HG03439 (cell line): Measurements from ENCODE around the gene LRP4.
"Not testable (repeated sequence)": the region's sequence is repeated elsewhere in the genome, so short reads cannot be mapped to it uniquely, and the experiment has no call there.

Experiments
- ATAC-seq: cut with Tn5 transposase; IDR thresholded peaks from one replicate; pipeline ENCODE4 v1.9.1; 2021; ENCODE audit warnings: mild to moderate bottlenecking, moderate library complexity; ENCODE audit not compliant: unreplicated experiment

LRP4 gene

DNA sequence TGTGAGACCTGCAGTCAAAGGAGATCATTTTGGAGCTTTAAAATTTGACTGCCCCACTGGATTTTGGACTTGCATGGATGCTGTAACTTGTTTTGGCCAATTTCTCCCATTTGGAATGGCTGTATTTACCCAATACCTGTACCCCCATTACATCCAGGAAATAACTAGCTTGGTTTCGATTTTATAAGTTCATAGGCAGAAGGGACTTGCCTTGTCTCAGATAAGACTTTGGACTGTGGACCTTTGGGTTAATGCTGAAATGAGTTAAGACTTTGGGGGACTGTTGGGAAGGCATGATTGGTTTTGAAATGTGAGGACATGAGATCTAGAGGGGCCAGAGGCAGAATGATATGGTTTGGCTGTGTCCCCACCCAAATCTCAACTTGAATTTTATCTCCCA lies 10.4 kb upstream of the LRP4 start:
- not testable (repeated sequence) for ATAC-seq

DNA sequence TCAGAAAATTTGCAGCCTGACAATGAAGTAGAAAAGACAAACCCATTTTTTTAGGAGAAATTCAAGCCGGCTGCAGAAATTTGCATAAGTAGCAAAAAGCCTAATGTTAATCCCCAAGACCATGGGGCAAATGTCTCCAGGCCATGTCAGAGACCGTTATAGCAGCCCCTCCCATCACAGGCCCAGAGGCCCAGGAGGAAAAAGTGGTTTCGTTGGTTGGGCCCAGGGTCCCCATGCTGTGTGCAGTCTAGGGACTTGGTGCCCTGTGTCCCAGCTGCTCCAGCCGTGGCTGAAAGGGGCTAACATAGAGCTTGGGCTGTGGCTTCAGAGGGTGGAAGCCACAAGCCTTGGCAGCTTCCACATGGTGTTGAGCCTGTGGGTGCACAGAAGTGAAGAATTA lies 9.6 kb upstream of the LRP4 start:
- not testable (repeated sequence) for ATAC-seq

DNA sequence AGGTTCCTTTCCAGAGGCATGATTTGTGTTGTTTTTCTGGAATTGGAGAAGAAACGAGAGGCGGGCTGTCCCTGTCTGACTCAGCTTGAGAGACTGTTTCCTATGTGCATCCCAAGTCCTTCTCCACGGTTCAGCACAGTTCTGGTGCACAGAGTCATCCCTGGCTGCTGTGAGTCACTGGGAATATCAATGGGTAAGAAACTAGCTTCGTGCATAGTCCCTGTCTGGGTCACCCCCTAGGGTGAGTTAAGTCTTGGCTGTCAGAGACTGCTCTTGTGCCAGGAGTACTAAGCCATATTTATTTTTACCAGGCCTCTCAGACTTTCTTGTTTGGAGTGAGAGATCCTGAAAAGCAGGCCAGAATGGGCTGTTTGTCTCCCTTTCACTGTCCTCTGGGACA lies 2.4 kb upstream of the LRP4 start:
- no peak for ATAC-seq

DNA sequence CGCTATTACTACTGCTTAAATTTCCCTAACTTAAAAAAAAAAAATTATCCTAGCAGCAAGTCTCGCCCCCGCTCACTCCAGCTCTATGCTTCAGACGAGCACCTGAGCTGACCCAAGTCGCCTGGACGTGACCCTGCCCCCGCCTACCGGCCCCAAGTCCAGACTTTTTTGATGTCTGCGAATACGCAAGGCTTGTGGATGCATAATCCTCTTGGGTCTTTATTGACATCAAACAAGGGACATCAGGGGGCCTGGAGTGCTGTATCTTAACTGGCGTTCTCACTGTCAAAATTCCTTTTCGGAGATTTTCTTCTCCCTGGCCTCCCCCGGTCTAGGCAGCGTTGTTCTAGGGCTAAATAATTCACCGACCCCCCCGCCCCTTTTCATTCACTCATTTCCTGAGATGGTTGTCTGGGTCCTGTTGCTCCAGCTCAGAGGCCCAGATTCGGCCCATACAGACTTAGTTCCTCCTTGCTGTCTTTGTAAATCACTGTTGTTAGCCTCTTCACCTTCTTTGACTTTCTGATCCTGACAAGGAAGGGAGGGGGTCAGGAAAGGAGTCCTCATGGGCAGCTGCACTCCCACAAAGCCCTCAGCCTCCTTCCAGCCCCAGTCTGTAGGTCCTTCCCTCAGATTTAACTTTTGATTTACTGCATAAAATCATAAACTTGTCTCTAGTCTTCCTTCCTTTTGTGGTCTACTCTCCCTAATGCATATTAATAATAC lies 601 bp upstream of the LRP4 start:
- ATAC-seq, result no peak

DNA sequence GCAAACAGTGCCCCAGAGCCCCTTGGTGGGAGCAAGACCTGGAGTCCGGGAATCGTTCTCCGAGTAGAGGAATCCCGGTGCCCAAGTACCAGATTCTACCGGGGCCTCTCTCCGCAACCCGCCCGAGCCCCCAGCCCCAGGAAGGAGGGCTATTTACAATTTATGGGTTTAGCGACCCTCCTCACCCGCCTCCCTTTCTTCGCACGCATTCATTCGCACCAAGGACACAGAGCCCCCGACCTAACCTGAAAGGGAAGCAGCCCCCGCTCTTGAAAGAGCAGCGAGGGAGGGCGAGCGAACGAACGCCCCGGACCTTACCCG lies 628 bp downstream of the LRP4 start:
- no peak for ATAC-seq

DNA sequence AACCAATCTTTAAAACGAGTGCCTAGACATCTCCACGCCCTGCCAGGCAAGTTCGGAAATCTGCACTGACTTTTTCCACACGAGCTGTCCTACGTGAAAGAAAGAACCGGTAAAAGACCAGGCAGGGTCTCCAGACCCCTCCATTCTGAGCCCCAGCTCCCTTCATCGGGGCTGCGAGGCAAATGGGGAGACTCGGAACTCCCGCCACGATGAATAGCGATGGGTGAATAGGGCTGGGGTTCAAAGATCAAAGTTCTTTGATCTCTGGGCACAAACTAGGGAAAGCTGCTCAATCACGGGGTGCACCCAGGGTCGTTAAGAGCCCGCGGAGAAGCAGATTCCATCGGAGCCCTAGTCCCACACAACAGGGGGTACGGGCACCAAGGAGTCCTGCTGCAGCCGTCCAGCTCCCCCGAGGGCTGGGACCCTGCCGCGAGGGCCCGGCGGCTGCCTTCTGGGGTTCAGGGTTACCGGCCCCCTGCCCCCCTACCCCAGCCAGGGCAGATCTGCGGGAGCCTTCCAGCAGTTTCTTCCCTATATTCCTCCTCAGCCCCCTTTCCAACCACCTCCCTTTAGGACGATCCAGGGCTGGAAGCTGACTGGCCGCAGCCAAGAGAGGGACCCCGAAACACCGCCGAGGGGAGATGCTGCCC lies 1.1 kb downstream of the LRP4 start:
- ATAC-seq, result no peak

DNA sequence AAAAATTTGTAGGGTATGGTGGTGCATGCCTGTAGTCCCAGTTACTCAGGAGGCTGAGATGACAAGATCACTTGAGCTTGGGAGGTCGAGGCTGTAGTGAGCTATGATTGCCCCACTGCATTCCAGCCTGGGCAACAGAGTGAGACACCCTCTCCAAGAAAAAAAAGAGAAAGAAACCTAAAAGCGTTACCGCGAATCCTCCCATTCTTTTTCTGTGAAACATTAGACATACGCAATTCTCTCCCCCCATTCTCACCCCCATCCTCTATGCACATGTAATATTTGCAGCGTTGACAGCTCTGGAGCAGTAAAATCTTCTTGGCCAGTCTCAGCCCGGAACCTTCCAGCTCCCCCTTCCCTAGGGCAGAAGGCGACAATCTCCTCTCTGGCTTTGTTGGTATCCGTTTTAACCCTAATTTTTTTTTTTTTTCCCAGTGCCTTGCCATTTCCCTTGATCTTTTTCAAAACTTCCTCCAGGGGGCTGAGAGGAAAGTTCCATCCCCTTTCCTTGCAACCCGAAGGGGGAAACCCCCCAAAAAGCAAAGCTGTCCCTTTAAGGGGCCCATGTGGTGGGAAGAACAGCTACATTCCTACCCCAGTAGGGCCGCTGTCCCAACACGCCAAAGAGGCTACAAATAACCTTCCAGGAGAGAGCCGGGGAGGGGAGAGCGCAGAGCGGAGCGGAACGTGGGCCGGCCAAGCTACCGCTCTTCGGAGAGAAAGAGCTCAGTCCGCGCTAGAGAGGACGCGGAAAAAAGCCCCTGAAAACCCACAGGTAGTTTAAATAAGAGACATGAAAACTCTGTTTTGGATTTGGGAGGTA lies 1.9 kb downstream of the LRP4 start:
- ATAC-seq, result no peak

DNA sequence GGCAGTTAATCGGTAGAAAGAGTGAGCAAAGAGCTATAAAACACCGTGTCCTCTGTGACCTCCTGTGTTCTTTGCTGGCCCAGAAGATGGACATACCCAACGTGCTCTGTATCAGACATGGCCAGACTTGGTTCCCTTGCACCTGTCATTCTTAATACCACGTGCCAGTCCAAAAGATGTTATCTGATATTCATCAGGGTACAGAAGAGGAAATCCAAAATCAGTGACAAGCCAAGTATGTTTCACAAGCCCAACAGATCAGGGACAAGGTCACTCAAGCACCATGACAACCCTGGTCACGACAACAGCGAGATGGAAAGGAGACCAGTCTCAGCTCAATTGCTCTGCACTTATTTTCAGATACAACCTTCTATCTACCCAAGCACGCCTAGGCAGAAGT lies 3.4 kb downstream of the LRP4 start:
- no peak for ATAC-seq

DNA sequence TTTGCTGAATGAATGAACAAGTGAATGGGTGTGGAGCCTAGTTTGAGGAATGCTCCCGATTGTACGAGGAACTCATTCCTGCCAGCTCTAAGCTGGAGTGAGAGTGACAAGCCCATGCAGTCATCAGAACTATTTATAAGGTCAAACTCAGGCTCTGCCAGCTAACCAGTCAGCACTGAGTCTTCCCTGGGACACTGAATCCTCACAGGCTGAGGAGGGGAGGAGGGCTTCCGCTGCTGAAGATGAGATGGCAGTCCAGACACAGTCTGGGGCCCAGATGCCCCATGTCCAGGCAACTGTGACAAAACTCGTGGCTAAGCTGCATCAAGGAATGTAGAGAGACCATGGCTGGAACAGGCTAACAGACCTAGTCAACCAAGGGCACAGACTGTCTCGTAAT lies 4.0 kb downstream of the LRP4 start:
- ATAC-seq, result no peak

DNA sequence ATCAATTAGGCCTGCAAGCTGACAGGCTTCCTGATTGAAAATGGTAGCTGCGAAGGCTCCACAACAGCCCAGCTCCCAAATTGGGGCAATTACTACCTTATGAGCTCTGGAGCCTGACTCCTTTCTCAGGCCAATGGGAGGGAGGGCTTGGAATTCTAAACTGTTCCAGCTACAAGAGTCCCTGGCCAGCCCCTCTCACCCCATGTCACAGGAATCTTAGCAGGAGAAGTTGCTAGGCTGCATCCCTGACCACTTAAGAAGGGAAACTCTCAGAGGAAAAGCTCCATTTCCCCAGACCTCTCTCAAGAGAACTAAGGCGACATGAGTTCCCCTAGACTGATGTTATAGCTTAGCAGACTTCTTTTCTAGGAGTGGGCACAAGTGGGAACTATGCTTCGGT lies 4.9 kb downstream of the LRP4 start:
- no peak for ATAC-seq

DNA sequence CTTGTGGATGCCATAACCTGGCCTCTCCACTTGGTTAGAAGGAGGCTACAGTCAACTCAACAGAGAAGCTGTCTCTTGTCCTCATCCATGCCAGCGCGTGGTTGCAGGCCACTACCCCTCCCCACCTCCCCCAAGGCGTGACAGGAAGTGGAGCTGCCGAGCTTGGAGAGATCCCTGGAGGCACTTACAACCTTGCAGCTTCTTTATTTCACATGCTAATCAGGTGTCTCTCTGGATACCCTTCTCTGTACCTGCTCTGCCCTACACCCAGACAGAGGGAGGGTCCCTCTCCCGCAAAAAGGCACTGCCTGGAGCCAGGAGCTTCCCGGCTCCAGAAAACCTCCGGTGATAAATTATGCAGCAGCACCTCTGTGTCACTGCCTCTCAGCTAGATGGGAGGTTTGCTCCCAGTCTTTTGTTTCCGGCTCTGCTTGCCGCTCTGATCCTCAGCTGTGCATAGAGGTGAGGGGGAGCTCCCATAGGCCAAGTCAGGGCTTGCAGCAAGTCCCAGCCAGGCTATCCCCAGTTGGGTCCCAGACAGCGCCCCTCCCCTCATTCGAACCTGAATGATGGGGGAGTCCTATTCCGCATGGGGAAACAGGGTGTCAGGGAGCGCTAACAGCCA lies 5.7 kb downstream of the LRP4 start:
- ATAC-seq, result no peak

DNA sequence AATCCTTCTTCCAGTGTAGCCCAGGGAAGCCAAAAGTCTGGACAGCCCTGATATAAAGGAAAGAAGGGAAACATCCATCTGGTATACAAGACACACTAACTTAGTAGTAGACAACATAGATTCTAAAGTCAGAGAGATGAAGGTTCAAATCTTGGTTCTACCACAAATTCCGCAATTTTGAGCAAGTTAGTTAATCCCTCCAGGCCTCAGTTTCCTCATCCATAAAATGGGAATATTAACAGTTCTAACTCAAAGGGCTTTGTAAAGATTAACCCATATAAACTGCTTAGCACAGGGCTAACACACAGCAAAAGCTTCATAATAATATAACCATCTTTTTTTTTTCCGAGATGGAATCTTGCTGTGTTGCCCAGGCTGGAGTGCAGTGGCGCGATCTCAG lies 10.7 kb downstream of the LRP4 start:
- ATAC-seq, result no peak

DNA sequence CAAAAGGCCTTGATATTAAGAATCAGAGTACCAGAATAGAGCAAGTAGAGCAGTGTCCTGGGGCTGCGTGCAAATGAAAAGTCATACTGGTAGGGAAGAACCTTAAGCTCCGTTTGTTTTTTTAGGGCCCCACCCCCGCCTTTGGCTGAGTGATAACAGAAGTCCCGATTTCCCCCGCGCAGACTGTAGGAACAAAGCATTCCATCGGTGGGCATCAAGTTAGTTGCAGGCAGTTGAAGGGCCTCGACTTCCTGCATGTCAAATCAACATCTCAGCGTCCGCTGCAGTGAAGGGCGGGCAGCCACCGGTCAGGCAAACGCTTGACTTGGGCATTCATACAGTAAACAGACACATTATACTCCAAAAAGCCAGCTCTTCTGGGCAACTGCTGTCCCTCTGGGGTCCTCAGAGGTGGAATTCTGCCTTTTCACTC lies 11.7 kb downstream of the LRP4 start:
- ATAC-seq, result no peak

DNA sequence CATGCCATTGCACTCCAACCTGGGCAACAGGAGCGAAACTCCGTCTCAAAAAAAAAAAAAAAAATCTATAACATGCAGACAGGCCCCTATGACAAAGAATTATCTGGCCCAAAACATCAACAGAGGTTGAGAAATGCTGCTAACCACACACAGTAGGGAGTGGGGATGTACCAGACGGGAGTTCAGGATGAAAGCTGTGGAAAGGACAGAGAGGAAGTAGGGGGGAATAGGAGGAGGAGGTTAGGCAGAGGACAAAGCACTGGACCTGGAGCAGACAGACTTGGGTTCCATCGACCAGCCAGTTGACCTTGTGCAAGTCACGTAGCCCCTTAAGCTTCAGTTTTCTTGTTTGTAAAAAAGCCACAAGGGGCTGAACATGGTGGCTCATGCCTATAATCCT lies 12.5 kb downstream of the LRP4 start:
- no peak for ATAC-seq

DNA sequence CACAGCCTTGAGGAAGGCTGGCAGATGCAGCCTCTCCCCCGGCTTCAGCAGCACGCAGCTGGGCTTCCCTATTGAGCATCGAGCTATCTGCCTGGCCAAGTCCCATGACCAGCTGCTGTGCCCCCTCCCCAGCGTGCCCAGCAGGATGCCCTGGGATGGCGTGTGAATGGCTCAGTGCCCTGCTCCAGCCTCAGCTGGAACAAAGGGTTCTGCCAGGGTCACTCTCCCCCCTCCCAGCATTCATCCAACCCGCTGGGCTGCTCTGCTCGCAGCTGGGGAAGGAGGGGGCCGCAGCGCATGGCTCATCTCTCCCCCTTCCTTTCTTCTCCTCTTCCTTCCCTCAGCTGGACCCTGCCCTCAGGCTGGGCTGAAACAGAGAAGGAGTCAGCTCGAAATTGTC lies 14.5 kb downstream of the LRP4 start:
- ATAC-seq, result no peak

DNA sequence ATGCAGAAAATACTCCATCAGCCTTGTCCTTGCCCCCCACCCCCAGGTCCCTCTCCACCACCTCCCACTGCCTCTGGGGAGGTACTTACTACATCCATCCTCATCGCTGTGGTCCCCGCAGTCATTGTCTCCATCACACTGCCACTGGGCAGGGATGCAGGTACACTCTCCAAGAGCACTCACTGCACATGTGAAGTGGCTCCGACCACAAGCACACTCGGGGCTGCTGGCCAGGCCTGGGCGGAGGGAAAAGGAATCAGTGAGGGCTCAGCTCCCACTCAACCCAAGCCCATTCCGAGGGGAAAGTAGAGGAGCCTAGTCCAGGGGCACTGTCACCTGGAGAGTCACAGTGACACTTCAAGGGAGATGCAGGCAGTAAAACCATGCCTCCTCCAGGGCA lies 15.7 kb downstream of the LRP4 start:
- no peak for ATAC-seq

DNA sequence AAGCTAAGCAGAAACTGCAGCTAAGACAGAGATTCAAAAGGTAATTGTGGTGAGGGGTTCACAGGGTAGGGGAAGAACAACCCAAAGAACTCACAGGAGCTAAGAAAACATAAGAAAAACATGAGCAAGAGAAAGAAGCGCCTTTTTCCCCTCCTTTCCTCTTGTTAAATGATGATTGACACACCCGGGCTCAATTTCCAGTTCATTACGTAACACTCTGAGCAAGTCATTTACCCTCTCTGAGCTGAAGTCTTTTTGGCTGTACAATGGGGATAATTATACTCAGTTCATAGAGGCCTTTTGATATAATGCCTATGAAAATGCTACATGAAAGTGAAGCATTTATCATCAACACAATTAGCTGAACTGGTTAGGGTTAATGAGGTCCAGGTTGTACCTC lies 17.2 kb downstream of the LRP4 start:
- ATAC-seq, result no peak

DNA sequence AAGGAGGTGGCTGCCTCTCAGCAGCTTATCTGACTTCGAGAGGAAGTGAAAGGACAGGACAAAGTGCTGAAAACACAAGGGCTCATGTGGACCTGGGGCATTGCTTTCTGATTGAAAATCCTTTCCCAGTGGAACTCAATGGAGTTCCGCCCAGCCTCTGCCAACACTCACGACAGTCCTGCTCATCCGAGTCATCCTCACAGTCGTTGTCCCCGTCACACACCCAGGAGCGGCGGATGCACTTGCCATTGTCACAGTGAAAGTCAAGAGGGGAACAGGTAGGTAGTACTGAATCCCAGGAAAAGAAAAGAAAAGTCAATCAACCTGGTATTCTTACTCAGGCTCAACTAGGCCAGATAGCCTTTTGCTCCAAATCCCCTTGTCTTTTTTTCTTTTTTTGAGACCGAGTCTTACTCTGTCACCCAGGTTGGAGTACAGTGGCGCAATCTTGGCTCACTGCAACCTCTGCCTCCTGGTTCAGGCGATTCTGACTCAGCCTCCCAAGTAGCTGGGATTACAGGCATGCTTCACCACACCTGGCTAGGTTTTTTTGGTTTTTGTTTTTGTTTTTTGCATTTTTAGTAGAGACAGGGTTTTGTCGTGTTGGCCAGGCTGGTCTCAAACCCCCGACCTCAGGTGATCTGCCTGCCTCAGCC lies 18.1 kb downstream of the LRP4 start:
- ATAC-seq, result no peak

DNA sequence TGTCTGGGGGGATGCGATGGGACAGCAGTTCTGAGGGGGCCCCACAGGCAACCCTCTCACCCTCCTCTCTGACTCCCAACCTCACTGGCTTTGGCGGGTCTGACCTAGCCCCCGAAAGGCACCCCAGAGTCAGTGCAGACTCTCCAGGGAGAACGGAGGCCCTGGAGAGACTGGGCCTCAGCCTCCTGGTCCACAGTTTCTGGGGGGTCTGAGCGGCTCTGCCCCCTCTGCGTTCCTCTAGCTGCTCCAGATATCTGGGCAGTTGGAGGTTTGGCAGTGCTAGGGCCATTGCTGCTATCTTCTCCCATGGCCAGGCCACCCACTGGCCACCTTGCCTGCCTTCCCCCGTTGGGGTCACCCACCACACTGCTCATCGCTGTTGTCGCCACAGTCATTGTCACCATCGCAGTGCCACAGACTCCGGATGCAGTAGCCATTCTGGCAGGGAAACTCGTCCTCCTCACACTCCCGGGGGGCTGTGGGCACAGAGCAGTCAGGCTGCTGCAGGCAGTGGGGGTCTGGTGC lies 18.8 kb downstream of the LRP4 start:
- no peak for ATAC-seq

DNA sequence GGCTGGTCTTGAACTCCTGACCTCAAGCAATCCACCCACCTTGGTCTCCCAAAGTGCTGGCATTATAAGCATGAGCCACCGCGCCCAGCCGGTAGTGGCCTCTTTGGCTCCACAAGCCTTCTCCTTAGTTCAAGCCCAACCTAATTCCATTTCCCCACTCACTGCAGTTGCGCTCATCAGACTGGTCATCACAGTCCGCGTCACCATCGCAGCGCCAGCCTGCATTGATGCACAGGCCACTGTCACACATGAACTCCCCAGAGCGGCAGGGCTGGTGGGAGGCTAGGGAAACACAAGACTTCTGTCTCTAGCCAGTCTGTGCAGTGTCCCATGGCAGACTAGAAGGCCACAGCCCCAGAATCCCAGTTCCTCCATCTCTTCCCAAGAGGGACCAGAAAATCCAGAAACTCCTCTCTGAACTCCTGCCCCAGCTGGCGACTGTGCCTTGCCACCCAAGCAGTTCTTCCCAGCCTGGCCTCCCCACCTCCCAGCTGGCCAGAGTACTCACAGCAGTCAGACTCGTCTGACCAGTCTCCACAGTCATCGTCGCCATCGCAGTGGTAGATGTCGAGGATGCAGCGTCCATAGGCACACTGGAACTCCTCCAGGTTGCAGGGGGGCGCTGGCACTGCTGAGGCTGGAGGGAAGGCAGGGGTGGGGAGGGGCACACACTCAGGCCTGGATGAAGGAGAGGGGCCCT lies 19.8 kb downstream of the LRP4 start:
- ATAC-seq, result no peak
